ENCODE data around the gene STIMATE.
A peak's percentile ranks its signal among the peaks of the same experiment; 100 is the strongest.

STIMATE gene

DNA sequence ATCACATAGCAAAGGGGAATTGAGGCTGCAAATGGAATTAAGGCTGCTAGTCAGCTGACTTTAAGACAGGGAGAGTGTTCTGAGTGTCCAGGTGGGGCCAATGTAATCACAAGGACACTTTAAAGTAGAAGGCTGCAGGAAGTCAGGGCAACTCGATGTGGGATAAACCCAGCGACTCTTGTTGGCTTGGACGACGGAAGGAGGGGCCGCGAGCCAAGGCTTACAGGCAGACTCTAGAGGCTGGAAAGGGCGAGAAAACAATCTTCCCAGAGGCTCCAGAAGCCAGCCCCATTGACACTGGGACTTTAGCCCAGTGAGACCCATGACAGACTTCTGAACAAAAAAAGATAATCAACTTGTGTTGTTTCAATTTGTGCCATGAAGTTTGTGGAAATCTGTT lies 49.6 kb downstream of the STIMATE start:
- H3K4me3 ChIP-seq (ENCODE audit: low read depth, low read length): no peak overlapping the region
- no peak for DNase-seq (ENCODE audit: low read depth)
- no peak for TF ChIP-seq MYC (IDR thresholded peaks at IDR 0.05; ENCODE audit: low read depth, low read length)
- TF ChIP-seq MAX (IDR thresholded peaks at IDR 0.05; ENCODE audit: low read depth, low read length): no peak
- TF ChIP-seq POLR2A (IDR thresholded peaks at IDR 0.05; ENCODE audit: extremely low read depth, insufficient read length): no peak
- no peak for TF ChIP-seq CTCF (IDR thresholded peaks at IDR 0.05; ENCODE audit: low read depth, low read length)

DNA sequence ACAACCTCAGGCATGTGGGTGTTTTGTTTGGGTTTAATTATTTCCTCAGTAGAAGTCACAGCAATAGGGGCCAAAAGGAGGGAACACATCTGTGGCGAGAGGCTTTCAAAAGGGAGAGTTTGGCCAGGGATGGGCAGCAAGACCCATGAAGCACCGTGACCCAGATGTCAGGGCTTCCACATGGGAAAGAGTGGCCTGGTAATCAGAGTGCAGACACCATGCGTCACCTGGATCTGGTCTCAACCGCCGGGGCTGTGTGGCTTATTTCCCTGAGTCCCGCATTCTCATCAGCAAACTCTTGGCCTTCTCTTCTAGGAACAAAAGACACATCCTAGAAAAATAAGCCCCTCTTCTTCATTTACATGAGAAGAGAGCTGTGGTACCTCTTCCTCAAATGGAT lies 50.1 kb downstream of the STIMATE start:
- DNase-seq (ENCODE audit: low read depth): no peak
- no peak overlapping the region for H3K4me3 ChIP-seq (ENCODE audit: low read depth, low read length)
- no peak for TF ChIP-seq POLR2A (IDR thresholded peaks at IDR 0.05; ENCODE audit: extremely low read depth, insufficient read length)

DNA sequence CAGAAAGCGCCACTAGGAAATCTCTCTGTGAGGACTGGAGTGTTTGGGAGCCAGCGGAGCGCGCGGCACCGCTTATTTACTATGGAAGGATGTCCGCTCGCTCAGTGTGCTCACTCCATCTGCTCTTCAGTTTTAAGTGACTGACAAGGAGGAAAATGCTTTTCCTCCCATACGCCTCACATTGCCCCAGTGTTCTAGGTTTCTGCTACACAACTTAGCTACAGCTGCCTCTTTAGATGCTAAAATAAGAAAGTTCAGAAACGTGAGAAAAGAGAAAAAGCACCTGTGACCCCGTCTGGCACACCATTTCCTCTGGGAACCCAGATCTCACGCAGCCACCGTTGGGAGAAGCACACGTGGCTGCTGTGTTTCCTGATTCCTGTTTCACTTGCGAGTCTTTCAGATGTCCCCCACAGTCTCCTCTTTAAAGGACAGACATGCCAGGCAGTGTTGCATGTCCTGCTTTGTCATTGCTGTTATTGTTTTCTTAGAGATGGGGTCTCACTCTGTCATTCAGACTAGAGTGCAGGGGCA lies 50.8 kb downstream of the STIMATE start:
- DNase-seq (ENCODE audit: low read depth): no peak
- TF ChIP-seq MYC (IDR thresholded peaks at IDR 0.05; ENCODE audit: low read depth, low read length) (no peak), CTCF (IDR thresholded peaks at IDR 0.05; ENCODE audit: low read depth, low read length) (no peak), POLR2A (IDR thresholded peaks at IDR 0.05; ENCODE audit: extremely low read depth, insufficient read length) (no peak), MAX (IDR thresholded peaks at IDR 0.05; ENCODE audit: low read depth, low read length) (no peak)
- H3K4me3 ChIP-seq (ENCODE audit: low read depth, low read length): no peak overlapping the region

DNA sequence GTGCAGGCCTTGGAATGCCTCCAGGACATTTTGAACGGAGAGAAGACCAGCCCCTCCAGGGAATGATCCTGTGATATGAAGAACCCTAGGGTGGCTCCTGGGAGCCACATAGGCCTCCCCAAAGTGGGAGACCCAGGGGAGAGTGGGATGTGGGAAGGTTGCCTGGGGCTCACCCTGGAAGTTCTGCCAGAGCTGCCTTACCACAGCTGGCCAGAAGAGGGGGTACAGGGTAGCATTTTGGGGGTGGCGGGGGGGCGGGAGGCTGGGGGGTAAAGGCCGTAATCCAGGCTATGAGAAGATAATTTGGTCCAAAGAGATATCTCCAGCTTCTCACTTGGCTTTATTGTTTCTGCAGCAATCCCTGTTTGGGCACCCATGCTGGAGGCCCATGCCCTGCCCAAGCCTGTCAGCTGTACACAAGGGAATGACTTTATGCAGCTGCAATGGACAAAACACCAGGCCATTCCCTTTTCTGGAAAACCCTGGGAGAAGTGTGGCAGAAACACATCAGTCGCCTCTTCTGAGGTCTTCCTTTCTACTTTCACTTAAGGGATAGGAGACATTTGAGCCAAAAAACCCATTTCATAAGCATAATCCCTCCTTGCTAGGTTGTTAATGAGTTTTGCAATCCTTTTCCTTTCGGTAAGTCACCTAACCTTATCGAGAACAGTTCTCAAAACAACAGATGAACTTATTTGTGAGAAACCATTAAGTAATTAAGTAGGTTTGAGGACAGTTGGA lies 51.5 kb downstream of the STIMATE start:
- TF ChIP-seq CTCF (IDR thresholded peaks at IDR 0.05; ENCODE audit: low read depth, low read length) (peak; percentile 49), POLR2A (IDR thresholded peaks at IDR 0.05; ENCODE audit: extremely low read depth, insufficient read length) (no peak)
- no peak overlapping the region for H3K4me3 ChIP-seq (ENCODE audit: low read depth, low read length)
- DNase-seq (ENCODE audit: low read depth): no peak

GRCh38 chr3:52845157-52845556 lies 52.2 kb downstream of the STIMATE start:
- TF ChIP-seq POLR2A (IDR thresholded peaks at IDR 0.05; ENCODE audit: extremely low read depth, insufficient read length): no peak
- no peak for TF ChIP-seq MAX (IDR thresholded peaks at IDR 0.05; ENCODE audit: low read depth, low read length)
- TF ChIP-seq CTCF (IDR thresholded peaks at IDR 0.05; ENCODE audit: low read depth, low read length): no peak
- no peak for TF ChIP-seq MYC (IDR thresholded peaks at IDR 0.05; ENCODE audit: low read depth, low read length)
- no peak for DNase-seq (ENCODE audit: low read depth)
- no peak overlapping the region for H3K4me3 ChIP-seq (ENCODE audit: low read depth, low read length)

DNA sequence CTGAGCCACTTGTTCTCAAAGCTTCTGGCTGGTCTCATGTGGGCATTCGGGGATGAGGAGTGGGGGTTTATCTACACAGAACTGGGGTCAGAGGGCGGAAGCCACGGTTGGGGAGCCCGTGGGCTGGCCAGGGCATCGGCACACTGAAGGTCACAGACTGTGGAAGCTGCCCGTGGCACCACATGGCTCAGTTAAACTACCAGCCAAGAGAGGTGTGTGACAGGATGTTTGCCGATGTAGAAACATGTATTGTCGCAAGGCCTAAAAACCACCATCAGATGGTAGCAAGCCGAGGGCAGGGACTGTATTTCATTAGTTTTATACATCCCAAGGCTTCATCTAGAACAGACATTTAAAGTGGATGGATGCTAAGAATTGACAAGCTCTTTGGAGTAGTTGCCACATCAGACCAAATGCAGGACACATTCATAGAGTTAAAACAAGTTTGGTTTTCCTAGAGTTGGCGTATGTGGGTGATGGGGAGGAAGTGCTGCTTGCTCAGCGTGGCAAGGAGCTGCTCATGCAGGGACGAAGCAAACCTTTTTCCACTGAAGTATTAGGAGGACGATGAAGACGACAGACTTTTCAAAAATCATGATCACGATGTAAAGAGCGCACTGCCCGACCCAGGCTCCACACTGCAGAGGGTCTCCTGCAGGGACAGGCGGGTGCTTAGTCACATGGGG lies 52.9 kb downstream of the STIMATE start:
- no peak for TF ChIP-seq MYC (IDR thresholded peaks at IDR 0.05; ENCODE audit: low read depth, low read length)
- TF ChIP-seq MAX (IDR thresholded peaks at IDR 0.05; ENCODE audit: low read depth, low read length): no peak; the same call in 1 of the 2 replicates
- no peak for TF ChIP-seq POLR2A (IDR thresholded peaks at IDR 0.05; ENCODE audit: extremely low read depth, insufficient read length)
- TF ChIP-seq CTCF (IDR thresholded peaks at IDR 0.05; ENCODE audit: low read depth, low read length): no peak
- no peak overlapping the region for H3K4me3 ChIP-seq (ENCODE audit: low read depth, low read length)
- no peak for DNase-seq (ENCODE audit: low read depth)

All from NB4 (cell line).